Measurements from ENCODE around the gene TMEM183A.

DNA sequence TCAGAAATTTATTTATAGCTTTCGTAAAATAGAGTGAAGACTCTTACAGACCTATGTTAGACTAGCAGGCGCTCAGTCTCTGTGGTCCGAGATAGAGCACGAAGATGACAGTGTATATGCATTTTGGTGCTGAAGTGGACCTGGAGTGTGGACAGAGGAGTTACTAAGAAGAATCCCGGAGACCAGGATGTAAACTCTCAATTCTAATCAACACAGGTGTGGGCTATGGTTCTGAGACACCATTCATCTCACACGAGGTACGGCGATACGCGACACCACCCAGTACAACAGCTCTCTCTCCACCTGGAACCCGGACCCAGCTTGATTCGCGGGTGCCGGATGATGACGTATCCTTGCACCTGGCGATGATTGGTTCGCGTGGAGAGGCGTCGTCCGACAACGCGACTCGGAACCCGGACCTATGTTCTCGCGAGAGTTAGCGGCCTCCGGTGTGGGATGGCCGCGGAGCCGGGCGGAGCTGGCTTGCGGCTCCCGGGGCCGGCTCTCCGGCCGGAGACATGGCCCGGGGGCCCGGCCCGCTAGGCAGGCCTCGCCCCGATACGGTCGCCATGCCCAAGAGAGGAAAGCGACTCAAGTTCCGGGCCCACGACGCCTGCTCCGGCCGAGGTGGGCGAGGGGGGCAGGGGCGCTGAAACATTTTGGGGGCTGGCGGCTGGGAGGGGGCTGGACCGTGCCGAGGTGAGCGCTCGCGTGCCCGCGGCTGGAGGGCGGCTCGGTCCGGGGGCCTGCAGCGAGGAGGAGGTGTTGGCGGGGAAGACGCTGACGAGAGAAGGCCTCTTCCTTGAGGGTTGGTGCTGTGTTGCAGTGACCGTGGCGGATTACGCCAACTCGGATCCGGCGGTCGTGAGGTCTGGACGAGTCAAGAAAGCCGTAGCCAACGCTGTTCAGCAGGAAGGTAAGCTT is at the start of gene TMEM183A:
- TF ChIP-seq POLR2A (IDR thresholded peaks at IDR 0.05; ENCODE audit: low read depth, low read length): peak; percentile 98
- peak; percentile 99 for TF ChIP-seq POLR2AphosphoS5 (IDR thresholded peaks at IDR 0.05; ENCODE audit: low read depth, low read length)
- peak; percentile 89 for TF ChIP-seq TAF1 (IDR thresholded peaks at IDR 0.05; ENCODE audit: low read depth, low read length)
- TF ChIP-seq PAX5 (IDR thresholded peaks at IDR 0.05; ENCODE audit: insufficient read depth, low read length, severe bottlenecking): no peak
- TF ChIP-seq POU2F2 (IDR thresholded peaks at IDR 0.05; ENCODE audit: low read depth, low read length): peak; percentile 92; the same call in 1 of the 2 replicates

All from GM12891 (cell line).